K562 (cell line): ENCODE results near the gene CUL1. TPM values are rescaled to one million over a fixed set of nuclear protein-coding genes. Genes with fewer than 3 reads are reported as not detected.
A peak's percentile ranks its signal among the peaks of the same experiment; 100 is the strongest.

Source experiments
- CBX3 ChIP-seq, 2 experiments: IDR thresholded peaks; 1 replicate in 1 of 2; 2 replicates in 1 of 2; pipeline ENCODE4 v1.6.1; 2012; ENCODE audit warnings: inconsistent platforms in 2 of 2, low read length in 2 of 2, borderline replicate concordance in 1 of 2, control low read depth in 1 of 2
- CXXC5 ChIP-seq: fragments of 250-450 bp; sonication (Bioruptor Pico); IDR thresholded peaks from 2 replicates; pipeline ENCODE4 v1.8.0; 2022; ENCODE audit warnings: inconsistent platforms, mild to moderate bottlenecking, moderate library complexity
- ERF ChIP-seq: fragments of 450-650 bp; formaldehyde crosslinking; IDR thresholded peaks from 2 replicates; pipeline ENCODE4 v1.4.0; 2020; ENCODE audit warnings: mild to moderate bottlenecking, mixed read lengths
- FOXJ3 ChIP-seq: sonication (generic); formaldehyde crosslinking; IDR thresholded peaks from 2 replicates; pipeline ENCODE4 v1.4.0; 2020; ENCODE audit warnings: mild to moderate bottlenecking, missing genetic modification reagents
- HMGN3 ChIP-seq: IDR thresholded peaks from 2 replicates; pipeline ENCODE4 v1.6.1; 2011; ENCODE audit warnings: borderline replicate concordance, low read depth, mild to moderate bottlenecking, mixed read lengths, low read length; ENCODE audit not compliant: insufficient read length; ENCODE audit errors: extremely low read depth
- HNRNPH1 ChIP-seq: fragments of 200-400 bp; formaldehyde crosslinking; optimal IDR thresholded peaks from 2 replicates; pipeline ENCODE3; 2017; ENCODE audit warnings: low read depth, mild to moderate bottlenecking, low read length, moderate library complexity
- MBD2 ChIP-seq: sonication (generic); IDR thresholded peaks from 2 replicates; pipeline ENCODE4 v1.6.1; 2016; ENCODE audit warnings: low read depth, borderline replicate concordance
- NFIX ChIP-seq: fragments of 250-450 bp; sonication (Bioruptor Pico); IDR thresholded peaks from 2 replicates; pipeline ENCODE4 v1.4.0; 2020; ENCODE audit warnings: low read depth, mild to moderate bottlenecking, moderate library complexity
- POLR2AphosphoS5 ChIP-seq: IDR thresholded peaks from 2 replicates; pipeline ENCODE4 v1.6.1; 2011; ENCODE audit warnings: mild to moderate bottlenecking, low read depth, low read length, moderate library complexity; ENCODE audit not compliant: control insufficient read depth, insufficient read depth
- RBM14 ChIP-seq: fragments of 200-400 bp; formaldehyde crosslinking; IDR thresholded peaks from 2 replicates; pipeline ENCODE4 v1.6.1; 2018; ENCODE audit warnings: low read depth, mild to moderate bottlenecking, low read length, moderate library complexity, borderline replicate concordance; ENCODE audit not compliant: insufficient read depth
- RBM22 ChIP-seq: fragments of 200-400 bp; formaldehyde crosslinking; IDR thresholded peaks from 2 replicates; pipeline ENCODE4 v1.6.1; 2018; ENCODE audit warnings: low read length, low read depth; ENCODE audit not compliant: poor library complexity, severe bottlenecking
- SETDB1 ChIP-seq: IDR thresholded peaks from one replicate; pipeline ENCODE4 v1.6.1; 2012; ENCODE audit warnings: low read length, control low read depth, inconsistent platforms
- SRSF7 ChIP-seq: fragments of 200-400 bp; formaldehyde crosslinking; optimal IDR thresholded peaks from 2 replicates; pipeline ENCODE3; 2017; ENCODE audit warnings: mild to moderate bottlenecking, low read depth, low read length
- STAT5A ChIP-seq: IDR thresholded peaks from 2 replicates; pipeline ENCODE4 v1.6.1; 2012; ENCODE audit warnings: low read length, inconsistent platforms, borderline replicate concordance
- WHSC1 ChIP-seq: IDR thresholded peaks from one replicate; pipeline ENCODE4 v1.6.1; 2012; ENCODE audit warnings: low read length, control low read depth, inconsistent platforms
- ZC3H11A ChIP-seq: IDR thresholded peaks from 2 replicates; pipeline ENCODE4 v1.6.1; 2012; ENCODE audit warnings: low read depth, low read length, improper control_type of control experiment
- ZNF140 ChIP-seq: fragments of 250-450 bp; sonication (Bioruptor Pico); IDR thresholded peaks from 2 replicates; pipeline ENCODE4 v1.8.0; 2021; ENCODE audit warnings: moderate library complexity, mild to moderate bottlenecking, inconsistent platforms
- ZNF174 ChIP-seq: fragments of 250-450 bp; sonication (Bioruptor Pico); IDR thresholded peaks from 2 replicates; pipeline ENCODE4 v1.4.0; 2020; ENCODE audit warnings: mild to moderate bottlenecking
- polyA plus RNA-seq, 8 experiments: library from polyadenylated mRNA; depleted of rRNA in 4 of 8; stranded (reverse) in 5 of 8; unstranded in 3 of 8; fragments of >200 nt; fragmentation: Nextera tagmentation in 2 of 8; fragmentation: Illumina TruSeq in 1 of 8; extraction: Ambion mirVana in 2 of 8; extraction: Trizol in 1 of 8; gene quantifications; 2 replicates each; pipeline versions ENCODE4 v1.2.1 to v1.2.3, GENCODE V29; 2011 to 2014; ENCODE audit warnings: inconsistent platforms in 1 of 8, missing spikeins in 1 of 8
- total RNA-seq, 7 experiments: library from RNA; depleted of rRNA in 6 of 7; stranded (reverse); fragments of >200 nt in 6 of 7; fragmentation: Illumina TruSeq in 2 of 7; extraction: Trizol in 2 of 7; gene quantifications; 2 replicates each; pipeline versions ENCODE4 v1.2.1 to v1.2.3, GENCODE V29; 2011 to 2021; ENCODE audit warnings: low replicate concordance in 1 of 7
- TF ChIP-seq, protein P1 (sequence below): sonication (generic); formaldehyde crosslinking; IDR thresholded peaks from 2 replicates; pipeline ENCODE4 v1.8.1; 2023; ENCODE audit warnings: mild to moderate bottlenecking, missing genetic modification reagents
- TF ChIP-seq, protein P2 (sequence below): fragments of 450-650 bp; formaldehyde crosslinking; conservative IDR thresholded peaks from 2 replicates; pipeline ENCODE4 v1.4.0; 2022; ENCODE audit warnings: mild to moderate bottlenecking, missing genetic modification characterization
- TF ChIP-seq, protein P3 (sequence below), 3 experiments: fragments of 200-800 bp in 1 of 3; sonication (Bioruptor generic) in 1 of 3; sonication (generic) in 1 of 3; formaldehyde crosslinking in 1 of 3; IDR thresholded peaks; 2 replicates each; pipeline versions ENCODE4 v1.6.1 to v1.8.0; 2016 to 2022; ENCODE audit warnings: mild to moderate bottlenecking in 2 of 3, missing compliant biosample characterization in 2 of 3, missing genetic modification characterization in 2 of 3, missing genetic modification reagents in 1 of 3

The CUL1 gene
- total and polyA plus RNA-seq, 9 of the 15 experiments (the other 6 are each of a cell fraction or from before 2014, with no cell fraction given), result 31.5 to 107 (median 96.5) TPM

DNA sequence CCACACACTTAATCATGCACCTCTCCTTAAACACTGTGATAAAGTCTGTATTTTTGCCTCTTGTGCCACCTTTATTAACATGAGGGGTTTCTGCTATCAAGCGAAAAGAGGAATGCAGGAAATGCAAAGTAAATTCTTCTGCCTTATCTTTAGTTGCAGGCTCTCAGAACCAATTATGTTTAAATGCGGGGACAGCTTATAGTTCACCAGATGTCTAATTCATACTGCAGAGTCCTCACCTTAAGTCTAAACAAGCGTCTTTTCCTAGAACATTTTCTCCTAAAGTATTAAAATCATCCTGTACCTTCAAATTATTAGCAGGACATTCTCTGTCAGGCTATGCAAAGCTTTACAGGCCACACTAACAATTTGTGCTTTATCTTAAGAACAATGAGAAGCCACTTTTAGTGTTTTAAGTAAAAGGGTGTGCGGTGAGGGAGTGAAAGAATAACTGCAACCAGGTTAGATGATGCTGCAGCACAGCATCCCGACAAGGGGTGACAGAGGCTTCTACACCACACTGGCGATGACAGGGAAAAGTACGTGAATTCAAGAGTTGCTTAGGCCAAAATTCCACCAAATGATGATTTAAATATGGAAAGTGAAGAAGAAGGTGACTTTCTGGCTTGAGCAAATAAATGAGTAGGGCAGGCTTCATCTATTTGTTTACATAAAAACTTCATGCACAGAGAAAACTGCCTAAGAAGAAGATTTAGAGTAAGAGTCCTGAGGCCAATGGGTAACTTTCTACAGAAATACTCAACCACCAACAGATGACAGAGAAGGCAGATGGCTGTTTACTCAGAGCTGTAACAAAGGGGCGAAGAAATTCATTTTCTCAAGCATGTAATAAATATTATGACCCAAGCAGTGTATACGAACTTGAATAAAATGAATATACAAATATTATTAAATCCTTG, 149.4 kb downstream of the CUL1 start (continued):
- TF ChIP-seq, protein P1, sequence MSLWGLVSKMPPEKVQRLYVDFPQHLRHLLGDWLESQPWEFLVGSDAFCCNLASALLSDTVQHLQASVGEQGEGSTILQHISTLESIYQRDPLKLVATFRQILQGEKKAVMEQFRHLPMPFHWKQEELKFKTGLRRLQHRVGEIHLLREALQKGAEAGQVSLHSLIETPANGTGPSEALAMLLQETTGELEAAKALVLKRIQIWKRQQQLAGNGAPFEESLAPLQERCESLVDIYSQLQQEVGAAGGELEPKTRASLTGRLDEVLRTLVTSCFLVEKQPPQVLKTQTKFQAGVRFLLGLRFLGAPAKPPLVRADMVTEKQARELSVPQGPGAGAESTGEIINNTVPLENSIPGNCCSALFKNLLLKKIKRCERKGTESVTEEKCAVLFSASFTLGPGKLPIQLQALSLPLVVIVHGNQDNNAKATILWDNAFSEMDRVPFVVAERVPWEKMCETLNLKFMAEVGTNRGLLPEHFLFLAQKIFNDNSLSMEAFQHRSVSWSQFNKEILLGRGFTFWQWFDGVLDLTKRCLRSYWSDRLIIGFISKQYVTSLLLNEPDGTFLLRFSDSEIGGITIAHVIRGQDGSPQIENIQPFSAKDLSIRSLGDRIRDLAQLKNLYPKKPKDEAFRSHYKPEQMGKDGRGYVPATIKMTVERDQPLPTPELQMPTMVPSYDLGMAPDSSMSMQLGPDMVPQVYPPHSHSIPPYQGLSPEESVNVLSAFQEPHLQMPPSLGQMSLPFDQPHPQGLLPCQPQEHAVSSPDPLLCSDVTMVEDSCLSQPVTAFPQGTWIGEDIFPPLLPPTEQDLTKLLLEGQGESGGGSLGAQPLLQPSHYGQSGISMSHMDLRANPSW (CRISPR knock-in tag), result no peak
- TF ChIP-seq NFIX (no peak), POLR2AphosphoS5 (peak; percentile 88), SETDB1 (no peak), HMGN3 (no peak), CBX3 (IDR thresholded peaks at IDR 0.05; ENCODE audit: borderline replicate concordance in 1 of 2, low read length in 2 of 2) (peak in 1 of 2 experiments; percentile 62; a peak in 1 of 3 replicates), ERF (CRISPR knock-in tag) (no peak), ZNF174 (no peak), STAT5A (peak; percentile 85), MBD2 (no peak), WHSC1 (no peak), FOXJ3 (CRISPR knock-in tag) (no peak), RBM14 (no peak), RBM22 (no peak), ZNF140 (no peak), CXXC5 (peak; percentile 70), SRSF7 (no peak), HNRNPH1 (no peak), ZC3H11A (no peak)
- TF ChIP-seq, protein P2, sequence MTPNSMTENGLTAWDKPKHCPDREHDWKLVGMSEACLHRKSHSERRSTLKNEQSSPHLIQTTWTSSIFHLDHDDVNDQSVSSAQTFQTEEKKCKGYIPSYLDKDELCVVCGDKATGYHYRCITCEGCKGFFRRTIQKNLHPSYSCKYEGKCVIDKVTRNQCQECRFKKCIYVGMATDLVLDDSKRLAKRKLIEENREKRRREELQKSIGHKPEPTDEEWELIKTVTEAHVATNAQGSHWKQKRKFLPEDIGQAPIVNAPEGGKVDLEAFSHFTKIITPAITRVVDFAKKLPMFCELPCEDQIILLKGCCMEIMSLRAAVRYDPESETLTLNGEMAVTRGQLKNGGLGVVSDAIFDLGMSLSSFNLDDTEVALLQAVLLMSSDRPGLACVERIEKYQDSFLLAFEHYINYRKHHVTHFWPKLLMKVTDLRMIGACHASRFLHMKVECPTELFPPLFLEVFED, result no peak
- TF ChIP-seq, protein P3, sequence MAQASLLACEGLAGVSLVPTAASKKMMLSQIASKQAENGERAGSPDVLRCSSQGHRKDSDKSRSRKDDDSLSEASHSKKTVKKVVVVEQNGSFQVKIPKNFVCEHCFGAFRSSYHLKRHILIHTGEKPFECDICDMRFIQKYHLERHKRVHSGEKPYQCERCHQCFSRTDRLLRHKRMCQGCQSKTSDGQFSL (CRISPR knock-in tag; IDR thresholded peaks at IDR 0.05), result no peak
- TF ChIP-seq, protein P3 (tag; IDR thresholded peaks at IDR 0.05), result no peak
